IPS-11a (cell line): Measurements from ENCODE around the gene CABS1.

Experiments
- H3K4me3 ChIP-seq: one replicate; pipeline ENCODE4 v1.5.1; 2013; ENCODE audit warnings: low read depth, low read length, control low read depth

CABS1 gene

DNA sequence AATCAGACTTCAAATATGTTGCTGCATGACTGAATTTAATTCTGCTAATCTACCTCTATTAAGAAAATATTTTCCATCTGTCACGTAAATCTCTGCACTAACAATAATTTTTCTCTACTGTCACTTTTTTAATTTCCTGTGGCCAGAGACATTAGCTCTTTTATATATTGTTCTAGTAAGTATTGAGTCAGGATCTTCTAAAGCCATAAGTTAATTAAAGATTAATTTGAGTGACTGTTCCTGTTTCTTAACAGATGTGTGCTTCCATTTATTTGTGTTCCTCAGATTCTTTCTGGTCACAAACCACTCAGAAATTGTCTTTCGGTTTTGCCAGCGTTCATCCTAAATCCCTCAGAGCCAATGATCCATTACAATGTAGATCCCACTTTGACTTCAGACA, 45.8 kb downstream of the CABS1 start:
- H3K4me3 ChIP-seq = no peak overlapping the region

DNA sequence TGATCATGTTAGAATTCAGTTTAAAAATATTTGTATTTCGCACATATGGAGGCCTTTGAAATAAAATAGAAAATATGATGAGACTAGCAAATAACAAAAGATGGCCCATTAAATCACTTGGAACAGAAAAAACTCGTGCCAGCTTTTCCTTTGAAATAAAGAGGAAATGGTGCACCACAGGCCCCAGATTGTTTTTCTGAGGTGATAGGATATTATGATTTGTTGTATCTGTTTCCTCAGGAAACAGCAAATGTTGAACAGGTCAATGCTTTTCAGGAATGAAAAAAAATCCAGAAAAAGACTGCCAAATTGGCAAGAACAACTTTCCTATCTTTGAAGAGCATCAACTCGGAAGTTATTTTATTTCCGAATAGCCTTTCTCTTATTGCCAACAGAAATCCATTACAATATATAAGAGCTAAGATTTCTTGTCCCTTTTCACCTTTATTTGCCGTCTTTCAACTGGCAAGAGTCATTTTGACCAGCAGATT, 48.0 kb downstream of the CABS1 start, which contains the start of gene SMR3B:
Gene SMR3B (plus strand): TSS at position 441 of the 491 bp plus-strand sequence. CDS start 1,380 bp downstream, outside the sequence.
- H3K4me3 ChIP-seq = no peak within 1 kb of the TSS
